HL-60/S4 treated with retinoic acid at 250 ng/mL for 4 days and 3 days (cell line): ENCODE measurements around the gene SKI.
"Not testable (repeated sequence)": the region's sequence is repeated elsewhere in the genome, so short reads cannot be mapped to it uniquely, and the experiment has no call there.

Experiments used
- in situ Hi-C: fragments of 300-500 bp; cut with MboI; formaldehyde crosslinking; loops from 2 replicates; pipeline ENCODE4 v1.7.0; 2022; ENCODE audit warnings: low sequenced_read_pairs

The SKI gene

GRCh38 chr1:2330035-2330434 lies 101.9 kb downstream of the SKI start:
- in situ Hi-C loops: no loop called here

GRCh38 chr1:2330519-2331199 lies 102.5 kb downstream of the SKI start:
- in situ Hi-C loops: no loop called here

- in situ Hi-C loops: no loop called here
Observed at GRCh38 chr1:2331200-2331544, 103.1 kb downstream of the SKI start.

- in situ Hi-C loops: not testable (repeated sequence)
Observed at GRCh38 chr1:2331580-2331979, 103.5 kb downstream of the SKI start.

- in situ Hi-C loops: no loop called here
Observed at GRCh38 chr1:2334366-2334765, 106.2 kb downstream of the SKI start.

GRCh38 chr1:2334883-2335534 lies 106.9 kb downstream of the SKI start:
- in situ Hi-C loops: no loop called here

- in situ Hi-C loops: no loop called here
Observed at GRCh38 chr1:2335721-2336455, 107.8 kb downstream of the SKI start.

- in situ Hi-C loops: no loop called here
Observed at GRCh38 chr1:2336499-2336898, 108.4 kb downstream of the SKI start.

- in situ Hi-C loops: no loop called here
Observed at GRCh38 chr1:2337081-2337480, 109.0 kb downstream of the SKI start.

GRCh38 chr1:2337501-2337900 lies 109.4 kb downstream of the SKI start:
- in situ Hi-C loops: no loop called here

- in situ Hi-C loops: no loop called here
Observed at GRCh38 chr1:2339206-2340085, 111.3 kb downstream of the SKI start.

- in situ Hi-C loops: no loop called here
Observed at GRCh38 chr1:2340086-2340917, 112.2 kb downstream of the SKI start.

GRCh38 chr1:2340918-2341254 lies 112.8 kb downstream of the SKI start:
- in situ Hi-C loops: no loop called here

- in situ Hi-C loops: no loop called here
Observed at GRCh38 chr1:2341706-2342383, 113.7 kb downstream of the SKI start.

GRCh38 chr1:2342384-2343022 lies 114.4 kb downstream of the SKI start:
- in situ Hi-C loops: no loop called here

GRCh38 chr1:2343023-2343935 lies 115.2 kb downstream of the SKI start:
- in situ Hi-C loops: no loop called here

GRCh38 chr1:2344121-2344681 lies 116.1 kb downstream of the SKI start:
- in situ Hi-C loops: no loop called here

- in situ Hi-C loops: no loop called here
Observed at GRCh38 chr1:2344744-2345296, 116.7 kb downstream of the SKI start.
